Measurements from ENCODE around the gene THADA.
A peak's percentile ranks its signal among the peaks of the same experiment; 100 is the strongest.

The THADA gene

DNA sequence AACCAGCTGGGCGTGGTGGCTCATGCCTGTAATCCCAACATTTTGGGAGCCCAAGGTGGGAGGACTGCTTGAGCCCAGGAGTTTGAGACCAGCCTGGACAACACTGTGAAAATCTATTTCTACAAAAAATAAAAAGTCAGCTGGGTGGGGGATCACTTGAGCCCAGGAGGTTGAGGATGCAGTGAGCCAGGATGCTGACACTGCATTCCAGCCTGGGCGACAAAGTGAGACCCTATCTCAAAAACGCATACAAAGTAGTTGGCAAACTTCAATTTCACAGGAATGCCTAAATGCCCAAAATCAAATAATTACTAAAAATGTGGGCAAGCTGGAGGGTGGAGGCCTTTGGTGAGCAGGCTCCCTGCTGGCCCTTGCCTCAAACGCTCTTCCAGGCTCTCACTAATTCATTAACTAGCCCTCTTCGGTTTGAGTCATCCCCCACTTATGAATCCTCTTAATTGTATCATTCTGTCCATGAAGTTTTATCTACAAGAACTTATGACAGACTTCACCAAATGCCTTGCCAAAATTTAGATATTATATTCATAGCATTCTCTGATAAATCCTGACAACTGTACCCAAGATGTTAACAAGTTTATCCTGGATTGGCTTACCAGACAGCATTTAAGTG is 300.8 kb downstream of the THADA start:
- no peak for DNase-seq (ENCODE audit: low spot score)
- ATAC-seq (ENCODE audit: low read depth), result no peak
- no peak for TF ChIP-seq CTCF (IDR thresholded peaks at IDR 0.05; ENCODE audit: poor library complexity, severe bottlenecking)
- Histone ChIP-seq H3K4me3 (ENCODE audit: severe bottlenecking) (no peak overlapping the region), H3K36me3 (ENCODE audit: low read depth) (no peaks in the 10 kb centered on the region; the same call in 1 of the 2 replicates), H3K9me3 (ENCODE audit: severe bottlenecking) (no peaks in the 10 kb centered on the region), H3K27ac (ENCODE audit: poor library complexity, severe bottlenecking) (no peak overlapping the region), H3K27me3 (ENCODE audit: insufficient read depth, poor library complexity, severe bottlenecking) (no peaks in the 10 kb centered on the region), H3K4me1 (ENCODE audit: insufficient read depth, poor library complexity, severe bottlenecking) (peaks cover 9% of the 10 kb centered on the region)

GRCh38 chr2:43293744-43294695 is 301.8 kb downstream of the THADA start:
- peak overlapping the region; percentile 40 for H3K27ac ChIP-seq (ENCODE audit: poor library complexity, severe bottlenecking)
- no peak for DNase-seq (ENCODE audit: low spot score)

GRCh38 chr2:43292851-43293743 is 302.7 kb downstream of the THADA start:
- Histone ChIP-seq H3K36me3 (ENCODE audit: low read depth) (no peaks in the 10 kb centered on the region; the same call in 1 of the 2 replicates), H3K27me3 (ENCODE audit: insufficient read depth, poor library complexity, severe bottlenecking) (no peaks in the 10 kb centered on the region), H3K4me1 (ENCODE audit: insufficient read depth, poor library complexity, severe bottlenecking) (peaks cover 9% of the 10 kb centered on the region), H3K27ac (ENCODE audit: poor library complexity, severe bottlenecking) (peak overlapping the region; percentile 40), H3K4me3 (ENCODE audit: severe bottlenecking) (no peak overlapping the region), H3K9me3 (ENCODE audit: severe bottlenecking) (no peaks in the 10 kb centered on the region)
- TF ChIP-seq CTCF (IDR thresholded peaks at IDR 0.05; ENCODE audit: poor library complexity, severe bottlenecking), result no peak
- ATAC-seq (ENCODE audit: low read depth), result no peak
- no peak for DNase-seq (ENCODE audit: low spot score)

More at GRCh38 chr2:43293744-43294695, 301.8 kb downstream of the THADA start:
- H3K4me3 ChIP-seq (ENCODE audit: severe bottlenecking), result no peak overlapping the region
- no peaks in the 10 kb centered on the region for H3K9me3 ChIP-seq (ENCODE audit: severe bottlenecking)
- no peaks in the 10 kb centered on the region; the same call in 1 of the 2 replicates for H3K36me3 ChIP-seq (ENCODE audit: low read depth)
- TF ChIP-seq CTCF (IDR thresholded peaks at IDR 0.05; ENCODE audit: poor library complexity, severe bottlenecking), result no peak
- peak; percentile 98 for ATAC-seq (ENCODE audit: low read depth)
- H3K27me3 ChIP-seq (ENCODE audit: insufficient read depth, poor library complexity, severe bottlenecking), result no peaks in the 10 kb centered on the region
- peaks cover 9% of the 10 kb centered on the region for H3K4me1 ChIP-seq (ENCODE audit: insufficient read depth, poor library complexity, severe bottlenecking)

GRCh38 chr2:43292297-43292696 is 303.5 kb downstream of the THADA start:
- H3K27ac ChIP-seq (ENCODE audit: poor library complexity, severe bottlenecking), result no peak overlapping the region
- H3K4me1 ChIP-seq (ENCODE audit: insufficient read depth, poor library complexity, severe bottlenecking), result peaks cover 9% of the 10 kb centered on the region
- no peaks in the 10 kb centered on the region for H3K9me3 ChIP-seq (ENCODE audit: severe bottlenecking)
- no peak for TF ChIP-seq CTCF (IDR thresholded peaks at IDR 0.05; ENCODE audit: poor library complexity, severe bottlenecking)
- DNase-seq (ENCODE audit: low spot score), result no peak
- H3K27me3 ChIP-seq (ENCODE audit: insufficient read depth, poor library complexity, severe bottlenecking), result no peaks in the 10 kb centered on the region
- H3K36me3 ChIP-seq (ENCODE audit: low read depth), result no peaks in the 10 kb centered on the region; the same call in 1 of the 2 replicates
- H3K4me3 ChIP-seq (ENCODE audit: severe bottlenecking), result no peak overlapping the region
- no peak for ATAC-seq (ENCODE audit: low read depth)

All from RWPE2 (cell line).